DMS153 (cell line): ENCODE data around the gene DIRAS2.

Experiments used
- DNase-seq: peaks from one replicate; lab custom pipeline; 2025; lab: John Stamatoyannopoulos, UW

The DIRAS2 gene

GRCh38 chr9:90612957-90613356 lies 29.7 kb downstream of the DIRAS2 start:
- no peak for DNase-seq

GRCh38 chr9:90611568-90611967 lies 31.1 kb downstream of the DIRAS2 start:
- no peak for DNase-seq

- no peak for DNase-seq
Measured at GRCh38 chr9:90611121-90611520, 31.5 kb downstream of the DIRAS2 start.

- no peak for DNase-seq
Measured at GRCh38 chr9:90607701-90608516, 34.7 kb downstream of the DIRAS2 start.

GRCh38 chr9:90600029-90600428 lies 42.6 kb downstream of the DIRAS2 start:
- peak; percentile 11 for DNase-seq

- DNase-seq, result no peak
Measured at GRCh38 chr9:90598191-90598590, 44.4 kb downstream of the DIRAS2 start.

GRCh38 chr9:90593646-90594045 lies 49.0 kb downstream of the DIRAS2 start:
- no peak for DNase-seq

GRCh38 chr9:90580576-90580975 lies 62.0 kb downstream of the DIRAS2 start:
- no peak for DNase-seq

GRCh38 chr9:90579181-90579580 lies 63.4 kb downstream of the DIRAS2 start:
- no peak for DNase-seq

GRCh38 chr9:90578126-90578815 lies 64.4 kb downstream of the DIRAS2 start:
- DNase-seq, result no peak

- DNase-seq, result peak; percentile 53
Measured at GRCh38 chr9:90569511-90569910, 73.1 kb downstream of the DIRAS2 start.

- peak; percentile 67 for DNase-seq
Measured at GRCh38 chr9:90568667-90569066, 74.0 kb downstream of the DIRAS2 start.

- no peak for DNase-seq
Measured at GRCh38 chr9:90562229-90562628, 80.4 kb downstream of the DIRAS2 start.
